HG03469 (cell line): ENCODE data around the gene TMEM213.

Experiments used
- ATAC-seq: cut with Tn5 transposase; IDR thresholded peaks from one replicate; pipeline ENCODE4 v1.9.1; 2021; ENCODE audit warnings: mild to moderate bottlenecking, moderate library complexity, moderate number of reproducible peaks; ENCODE audit not compliant: unreplicated experiment

TMEM213 gene

GRCh38 chr7:138871814-138872090 lies 74.0 kb downstream of the TMEM213 start:
- no peak for ATAC-seq

GRCh38 chr7:138872576-138872975 lies 74.8 kb downstream of the TMEM213 start:
- no peak for ATAC-seq

GRCh38 chr7:138873220-138873892 lies 75.6 kb downstream of the TMEM213 start:
- ATAC-seq: no peak

GRCh38 chr7:138875794-138876193 lies 78.0 kb downstream of the TMEM213 start:
- ATAC-seq: no peak

- ATAC-seq: no peak
Observed at GRCh38 chr7:138876326-138876725, 78.5 kb downstream of the TMEM213 start.

- ATAC-seq: no peak
Observed at GRCh38 chr7:138878051-138878450, 80.3 kb downstream of the TMEM213 start.

- no peak for ATAC-seq
Observed at GRCh38 chr7:138878856-138879255, 81.1 kb downstream of the TMEM213 start.

GRCh38 chr7:138879356-138879755 lies 81.6 kb downstream of the TMEM213 start:
- no peak for ATAC-seq

- no peak for ATAC-seq
Observed at GRCh38 chr7:138880881-138881578, 83.2 kb downstream of the TMEM213 start.

GRCh38 chr7:138881579-138882188 lies 83.9 kb downstream of the TMEM213 start:
- ATAC-seq: no peak

GRCh38 chr7:138882249-138882648 lies 84.5 kb downstream of the TMEM213 start:
- no peak for ATAC-seq

GRCh38 chr7:138885383-138886147 lies 87.8 kb downstream of the TMEM213 start:
- no peak for ATAC-seq

- ATAC-seq: peak; percentile 84
Observed at GRCh38 chr7:138886501-138886917, 88.7 kb downstream of the TMEM213 start.

GRCh38 chr7:138887085-138887710 lies 89.4 kb downstream of the TMEM213 start:
- no peak for ATAC-seq
